H1 (cell line): ENCODE results near the gene ARL2. TPM values are rescaled to one million over a fixed set of nuclear protein-coding genes. Genes with fewer than 3 reads are reported as not detected.
A peak's percentile ranks its signal among the peaks of the same experiment; 100 is the strongest.

ENCODE experiments used
- GABPA ChIP-seq: IDR thresholded peaks from 2 replicates; pipeline ENCODE4 v1.6.1; 2011; ENCODE audit warnings: mild to moderate bottlenecking, low read length, moderate library complexity, borderline replicate concordance; ENCODE audit not compliant: insufficient read depth
- KDM1A ChIP-seq: fragments of 200-600, 300-600 bp; sonication (generic); IDR thresholded peaks from 2 replicates; pipeline ENCODE4 v1.7.1; 2016; ENCODE audit warnings: mild to moderate bottlenecking, low read length, borderline replicate concordance
- PHF8 ChIP-seq: fragments of 200-600 bp; sonication (generic); conservative IDR thresholded peaks from 2 replicates; pipeline ENCODE4 v1.7.1; 2012; ENCODE audit warnings: low read depth, mild to moderate bottlenecking, inconsistent platforms, low read length, moderate library complexity
- polyA plus RNA-seq, 7 experiments: library from polyadenylated mRNA; depleted of rRNA in 3 of 7; stranded (reverse) in 5 of 7; unstranded in 2 of 7; fragments of >200 nt in 5 of 7; fragments of 200-250 nt in 2 of 7; gene quantifications; 1 replicate in 5 of 7; 2 replicates in 1 of 7; 4 replicates in 1 of 7; pipeline versions ENCODE4 v1.2.1 to v1.2.3, GENCODE V29; 2011 to 2013; ENCODE audit warnings: missing spikeins in 2 of 7, mixed read lengths in 2 of 7
- total RNA-seq: library from RNA; stranded (reverse); fragmentation: NEBNext Ultra II Directional; extraction: Animal tissue kit (Norgen Biotek cat#: 25700); gene quantifications from 2 replicates; pipeline ENCODE4 v1.2.1, GENCODE V29; 2021

The ARL2 gene
- total and polyA plus RNA-seq, 2 of the 8 experiments (the other 6 are each of a cell fraction or from before 2014, with no cell fraction given), result 186 to 535 TPM

GRCh38 chr11:65027213-65028067 is 13.5 kb downstream of the ARL2 start, which contains the start of gene SNX15 (continued):
- TF ChIP-seq PHF8 (peak; percentile 65; the same call in 1 of the 2 replicates), GABPA (no peak), KDM1A (0 out of 2 replicates have a peak, but pooled peaks have one; percentile 11)
